ENCODE measurements around the gene ZNF528.

Gene ZNF528

DNA sequence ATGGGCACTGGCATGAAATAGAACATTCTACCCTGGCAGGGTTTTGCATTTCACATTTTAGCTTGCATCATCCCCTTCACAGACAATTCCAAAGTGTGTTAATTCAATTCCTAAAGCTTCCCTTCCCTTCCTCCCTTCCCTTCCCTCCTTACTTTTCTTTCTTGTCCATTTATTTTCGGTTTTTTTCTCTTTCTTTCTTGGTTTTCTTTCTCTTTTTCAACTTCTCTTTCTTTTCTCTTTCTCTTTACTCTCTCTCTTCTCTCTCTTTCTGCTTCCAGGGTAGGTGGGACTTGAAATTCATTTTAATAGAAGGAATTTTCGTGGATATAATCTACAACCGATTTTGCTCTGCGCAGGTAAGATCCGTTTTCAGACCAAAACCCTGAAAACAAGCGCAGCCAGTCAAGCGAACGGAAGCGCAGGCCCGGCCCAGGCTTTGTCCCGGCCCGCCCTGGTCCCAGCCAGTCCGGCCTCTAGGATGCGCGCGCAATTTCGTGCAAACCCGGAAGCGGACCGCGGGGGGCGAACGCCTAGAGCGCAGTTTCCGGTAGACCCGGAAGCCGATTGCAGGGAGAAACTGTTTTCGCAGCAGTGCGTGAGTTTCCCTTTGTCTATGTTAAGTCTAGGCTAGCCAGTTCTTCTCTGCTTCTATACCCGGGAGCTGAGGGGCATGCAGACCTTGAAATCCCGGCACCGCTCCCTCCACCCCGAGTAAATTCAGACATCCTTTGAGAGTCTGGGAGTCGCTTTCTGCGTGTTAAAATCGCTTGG is at the start of gene ZNF528:
Gene ZNF528 (plus strand): TSS at position 540 of the 771 bp plus-strand sequence. CDS start 4,165 bp downstream, outside the sequence.
- peak; percentile 91 for DNase-seq (ENCODE audit: low spot score)

DNA sequence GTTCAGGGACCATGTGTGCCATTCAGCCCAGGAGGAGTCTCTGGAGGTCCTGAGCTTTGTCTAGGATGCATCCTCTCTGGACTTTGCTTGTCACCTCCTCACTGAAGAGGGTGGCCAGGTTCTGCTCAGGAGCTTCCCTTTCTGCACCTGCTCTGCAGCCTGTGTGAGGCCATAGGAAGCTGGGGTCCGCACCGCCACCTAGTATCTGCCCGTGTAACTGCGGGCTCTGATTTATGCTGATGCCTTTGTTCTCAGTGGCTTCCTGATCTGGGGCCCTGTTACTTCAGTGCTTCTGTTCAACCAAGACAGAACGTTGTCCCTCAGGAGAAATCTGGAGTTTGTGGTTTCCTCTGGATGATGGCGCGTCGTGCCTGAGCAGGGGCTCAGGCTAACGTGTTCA is 46.1 kb upstream of the ZNF528 start:
- no peak for DNase-seq (ENCODE audit: low spot score)

DNA sequence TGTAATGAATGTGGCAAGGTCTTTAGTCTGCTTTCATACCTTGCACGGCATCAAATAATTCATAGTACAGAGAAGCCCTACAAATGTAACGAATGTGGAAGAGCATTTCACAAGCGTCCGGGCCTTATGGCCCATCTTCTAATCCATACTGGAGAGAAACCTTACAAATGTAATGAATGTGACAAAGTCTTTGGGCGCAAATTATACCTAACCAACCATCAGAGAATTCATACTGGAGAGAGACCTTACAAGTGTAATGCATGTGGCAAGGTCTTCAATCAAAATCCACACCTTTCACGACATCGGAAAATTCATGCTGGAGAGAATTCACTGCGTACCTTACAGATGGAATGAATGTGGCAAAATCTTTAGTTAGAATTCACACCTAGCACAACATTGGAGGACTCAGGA is 31.2 kb upstream of the ZNF528 start:
- DNase-seq (ENCODE audit: low spot score) = no peak

DNA sequence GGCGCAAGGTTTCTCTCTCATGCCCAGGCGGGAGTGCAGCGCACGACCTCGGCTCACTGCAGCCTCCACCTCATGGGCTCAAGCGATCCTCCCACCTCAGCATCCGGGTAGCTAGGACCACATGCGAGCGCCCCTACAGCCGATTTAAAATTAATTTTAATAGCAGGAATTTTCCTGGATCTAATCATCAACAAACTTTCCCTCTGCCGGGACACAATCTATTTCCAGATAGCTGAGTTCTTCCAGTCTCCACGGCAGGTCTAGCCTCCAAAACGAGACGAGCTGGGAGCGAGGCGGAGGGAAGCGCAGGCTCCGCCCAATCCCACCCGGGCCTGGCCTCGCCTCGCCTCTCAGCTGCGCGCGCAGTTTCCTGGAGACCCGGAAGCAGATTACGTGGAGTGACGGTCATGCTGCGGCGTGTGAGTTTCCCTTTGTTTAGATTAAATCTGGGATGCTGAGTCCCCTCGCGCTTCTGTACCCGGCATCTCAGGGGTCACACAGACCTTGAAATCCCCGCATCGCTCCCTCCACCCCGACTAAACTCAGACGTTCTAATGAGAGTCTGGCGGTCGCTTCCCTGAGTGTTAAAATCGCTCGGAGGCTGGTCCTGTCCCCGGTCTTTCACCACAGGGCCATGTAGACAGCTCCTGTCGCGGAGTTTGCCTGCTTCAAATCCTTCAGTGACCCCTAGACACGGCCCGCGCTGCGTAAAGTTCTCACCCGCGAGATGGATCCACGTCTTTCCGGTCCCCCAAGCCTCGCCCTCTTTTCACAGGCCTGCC is 27.9 kb upstream of the ZNF528 start, which contains the start of gene ZNF880:
Gene ZNF880 (plus strand): TSS at position 365 of the 782 bp plus-strand sequence. CDS start 43 bp downstream, at position 408.
- peak; percentile 93 for DNase-seq (ENCODE audit: low spot score)

DNA sequence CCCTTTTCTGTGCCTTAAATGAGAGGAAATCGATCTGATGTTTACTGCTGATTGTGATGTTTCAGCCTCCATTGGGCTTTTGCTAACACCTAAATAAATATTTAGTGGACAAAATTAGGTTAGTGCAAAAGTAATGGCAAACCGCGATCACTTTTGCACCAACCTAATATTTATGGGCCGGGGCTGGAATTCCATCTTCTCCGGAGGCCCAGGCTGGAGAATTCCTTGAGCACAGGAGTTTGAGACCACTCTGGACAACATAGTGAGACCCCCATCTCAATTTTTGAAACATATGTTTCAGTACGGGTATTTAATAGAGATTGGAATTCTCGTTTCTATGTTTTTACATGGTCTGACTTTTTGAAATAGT is 27.3 kb upstream of the ZNF528 start:
- DNase-seq (ENCODE audit: low spot score) = no peak

DNA sequence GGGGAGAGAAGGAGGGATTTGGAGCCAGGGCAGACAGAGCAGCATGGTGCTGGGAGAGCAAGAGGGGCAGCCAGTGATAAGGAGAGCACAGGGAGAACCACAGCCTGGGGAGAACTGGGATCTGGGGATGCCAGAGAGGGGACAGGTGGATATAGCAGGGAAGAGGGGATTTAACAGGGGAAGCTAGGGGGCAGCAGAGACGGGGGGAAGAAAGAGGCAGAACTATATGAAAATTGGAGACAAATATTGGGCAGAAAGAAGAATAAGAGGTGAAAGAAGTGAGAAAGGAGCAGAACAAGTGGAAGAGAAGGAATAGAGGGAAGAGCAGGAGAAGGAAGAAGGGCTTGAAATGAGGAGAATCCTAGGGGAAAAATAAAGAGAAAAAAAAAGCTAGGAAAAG is 6.5 kb upstream of the ZNF528 start:
- DNase-seq (ENCODE audit: low spot score) = no peak

DNA sequence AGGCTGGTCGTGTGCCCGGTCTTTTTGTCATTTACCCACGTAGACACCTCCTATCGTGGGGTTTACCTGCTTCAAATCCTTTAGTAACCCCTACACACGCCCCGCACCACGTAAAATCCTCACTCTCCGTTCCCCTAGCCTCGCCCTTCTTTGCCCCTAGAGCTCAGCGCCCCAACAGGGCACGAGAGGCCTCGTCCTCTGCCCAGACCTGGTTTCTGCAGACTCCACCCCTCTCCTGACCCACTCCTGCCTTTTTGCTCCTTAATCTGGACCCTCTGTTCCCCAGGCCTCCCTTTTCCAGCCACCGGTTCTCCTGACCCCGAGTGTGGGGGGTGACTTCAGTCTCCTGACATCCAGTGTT is 412 bp downstream of the ZNF528 start:
- DNase-seq (ENCODE audit: low spot score) = no peak

DNA sequence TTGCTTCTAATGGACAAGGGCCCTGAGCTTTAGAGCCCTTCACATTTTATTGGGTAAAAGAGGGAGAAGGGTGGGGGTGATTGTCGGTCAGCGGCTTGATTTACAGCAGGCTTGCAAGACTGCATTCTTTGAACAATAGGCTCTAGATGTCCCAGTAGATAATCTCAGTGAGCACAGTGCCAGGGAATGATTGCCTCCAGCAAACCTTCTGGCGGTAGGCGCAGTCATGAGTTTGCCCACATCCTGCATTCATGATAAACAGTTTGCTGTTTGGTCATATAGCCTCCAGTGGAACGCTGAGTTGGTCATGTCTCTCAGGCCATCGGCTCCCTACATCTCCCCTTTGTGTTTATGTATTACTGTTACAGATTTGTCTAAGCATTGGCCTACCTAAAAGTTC is 12.6 kb downstream of the ZNF528 start:
- DNase-seq (ENCODE audit: low spot score) = no peak

DNA sequence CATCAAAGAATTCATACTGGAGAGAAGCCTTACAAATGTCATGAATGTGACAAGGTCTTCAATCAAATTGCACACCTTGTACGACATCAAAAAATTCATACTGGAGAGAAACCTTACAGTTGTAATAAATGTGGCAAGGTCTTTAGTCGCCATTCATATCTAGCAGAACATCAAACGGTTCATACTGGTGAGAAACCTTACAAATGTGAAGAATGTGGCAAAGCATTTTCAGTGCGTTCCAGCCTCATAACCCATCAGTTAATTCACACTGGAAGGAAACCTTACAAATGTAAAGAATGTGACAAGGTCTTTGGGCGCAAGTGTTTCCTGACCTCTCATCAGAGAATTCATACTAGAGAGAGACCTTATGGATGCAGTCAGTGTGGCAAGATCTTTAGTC is 18.1 kb downstream of the ZNF528 start:
- no peak for DNase-seq (ENCODE audit: low spot score)

DNA sequence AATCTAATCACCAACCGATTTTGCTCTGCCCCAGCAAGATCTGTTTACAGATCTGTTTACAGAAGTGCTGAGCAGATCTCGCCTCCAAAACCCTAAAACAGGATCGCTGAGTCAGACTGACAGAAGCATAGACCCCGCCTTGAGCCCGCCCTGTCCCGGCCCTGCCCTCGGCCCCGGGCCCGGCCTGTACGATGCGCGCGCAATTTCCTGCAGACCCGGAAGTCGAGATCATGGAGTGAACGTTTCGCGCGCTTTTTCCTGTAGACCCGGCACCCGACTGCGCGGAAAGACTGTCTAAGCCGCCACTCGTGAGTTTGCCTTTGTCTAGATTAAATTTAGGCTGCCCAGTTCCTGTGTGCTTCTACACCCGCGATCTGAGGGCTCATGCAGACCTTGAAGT is 31.3 kb downstream of the ZNF528 start, which contains the start of gene ZNF534:
Gene ZNF534 (plus strand): TSS at position 212 of the 400 bp plus-strand sequence. CDS start 2,327 bp downstream, outside the sequence.
- DNase-seq (ENCODE audit: low spot score) = no peak

DNA sequence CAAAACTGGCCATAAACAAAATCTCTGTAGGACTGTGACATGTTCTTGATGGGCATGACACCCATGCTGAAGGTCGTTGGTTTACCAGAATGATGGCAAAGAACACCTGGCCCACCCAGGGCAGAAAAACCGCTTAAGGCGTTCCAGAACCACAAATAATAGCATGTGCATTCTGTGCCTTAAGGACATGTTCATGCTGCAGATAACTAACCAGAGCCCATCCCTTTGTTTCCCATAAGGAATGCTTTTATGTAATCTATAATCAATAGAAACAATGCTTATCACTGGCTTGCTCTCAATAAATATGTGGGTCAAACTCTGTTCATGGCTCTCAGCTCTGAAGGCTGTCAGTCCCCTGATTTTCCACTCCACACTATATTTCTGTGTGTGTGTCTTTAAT is 44.5 kb downstream of the ZNF528 start:
- no peak for DNase-seq (ENCODE audit: low spot score)

DNA sequence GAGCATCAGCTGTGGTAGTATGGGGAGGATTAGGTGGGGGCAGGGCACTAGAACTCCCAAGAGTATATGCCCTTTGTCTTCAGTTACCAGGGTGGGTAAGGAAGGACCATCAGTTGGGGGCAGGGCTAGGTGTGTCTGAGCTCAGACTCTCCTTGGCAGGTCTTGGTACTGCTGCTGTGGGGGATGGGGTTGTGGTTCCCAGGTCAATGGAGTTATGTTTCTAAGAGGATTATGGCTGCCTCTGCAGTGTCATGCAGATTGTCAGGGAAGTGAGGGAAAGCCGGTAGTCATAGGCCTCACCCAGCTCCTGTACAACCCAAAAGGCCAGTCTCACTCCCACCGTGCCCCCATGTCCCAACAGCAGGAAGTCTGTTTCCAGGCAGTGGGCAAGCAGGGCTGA is 46.9 kb downstream of the ZNF528 start:
- DNase-seq (ENCODE audit: low spot score) = no peak

DNA sequence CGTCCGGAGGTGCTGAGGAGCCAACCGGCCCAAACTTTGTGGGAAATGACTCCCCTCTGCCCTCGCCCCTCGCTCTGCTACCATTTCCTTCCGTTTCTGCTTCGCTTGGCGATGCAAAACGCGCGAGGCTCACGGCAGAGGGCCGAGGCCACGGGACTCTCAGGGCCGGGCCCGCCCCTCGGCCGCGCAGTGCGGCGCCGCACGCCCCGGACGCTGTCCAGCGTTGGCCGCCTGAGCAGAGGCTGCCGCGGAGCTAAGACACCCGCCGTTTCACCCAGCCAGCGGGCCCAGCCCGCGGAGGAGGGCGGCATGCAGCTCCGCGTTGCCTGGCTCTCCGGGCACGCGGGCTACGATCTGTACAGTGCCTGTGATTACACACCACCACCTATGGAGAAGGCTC is 53.6 kb downstream of the ZNF528 start:
- DNase-seq (ENCODE audit: low spot score) = no peak

DNA sequence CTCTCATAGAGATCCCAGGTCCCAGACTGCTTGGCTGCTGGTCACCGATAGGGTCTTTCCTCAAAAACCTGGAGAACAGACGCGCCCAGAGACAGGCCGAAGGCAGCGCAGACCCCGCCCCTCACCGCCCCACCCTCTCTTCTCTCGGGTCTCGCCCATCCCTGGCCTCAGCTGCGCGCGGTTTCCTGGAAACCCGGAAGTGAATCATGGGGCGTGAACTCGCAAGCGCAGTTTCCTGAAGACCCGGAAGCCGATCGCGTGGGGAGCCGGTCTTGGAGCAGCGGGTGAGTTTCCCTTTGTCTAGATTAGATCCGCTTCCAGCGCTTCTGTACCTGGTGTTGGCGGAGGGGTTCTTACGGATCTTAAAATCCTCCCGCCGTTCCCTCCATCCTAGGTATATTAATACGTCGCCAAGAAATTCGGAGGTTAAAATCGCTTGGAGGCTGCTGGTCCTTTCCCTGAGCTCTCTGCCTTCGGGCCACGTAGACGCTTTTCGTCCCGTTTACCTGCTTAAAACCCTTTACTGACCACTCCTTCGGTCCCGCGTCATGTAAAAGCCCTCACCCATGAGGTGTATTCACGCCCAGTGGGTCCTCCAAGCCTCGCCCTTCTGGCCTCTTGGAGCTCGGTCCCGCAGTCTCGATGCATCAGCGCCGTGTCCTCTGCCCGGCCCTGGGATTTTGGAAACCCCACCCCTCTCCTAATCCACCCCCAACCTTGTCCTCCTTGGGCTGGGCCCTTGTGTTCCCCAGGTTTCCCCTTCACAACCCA is 55.9 kb downstream of the ZNF528 start, which contains the start of gene ZNF578:
Gene ZNF578 (plus strand): TSS at position 230 of the 771 bp plus-strand sequence. CDS start 48,293 bp downstream, outside the sequence.
- DNase-seq (ENCODE audit: low spot score) = peak; percentile 80

DNA sequence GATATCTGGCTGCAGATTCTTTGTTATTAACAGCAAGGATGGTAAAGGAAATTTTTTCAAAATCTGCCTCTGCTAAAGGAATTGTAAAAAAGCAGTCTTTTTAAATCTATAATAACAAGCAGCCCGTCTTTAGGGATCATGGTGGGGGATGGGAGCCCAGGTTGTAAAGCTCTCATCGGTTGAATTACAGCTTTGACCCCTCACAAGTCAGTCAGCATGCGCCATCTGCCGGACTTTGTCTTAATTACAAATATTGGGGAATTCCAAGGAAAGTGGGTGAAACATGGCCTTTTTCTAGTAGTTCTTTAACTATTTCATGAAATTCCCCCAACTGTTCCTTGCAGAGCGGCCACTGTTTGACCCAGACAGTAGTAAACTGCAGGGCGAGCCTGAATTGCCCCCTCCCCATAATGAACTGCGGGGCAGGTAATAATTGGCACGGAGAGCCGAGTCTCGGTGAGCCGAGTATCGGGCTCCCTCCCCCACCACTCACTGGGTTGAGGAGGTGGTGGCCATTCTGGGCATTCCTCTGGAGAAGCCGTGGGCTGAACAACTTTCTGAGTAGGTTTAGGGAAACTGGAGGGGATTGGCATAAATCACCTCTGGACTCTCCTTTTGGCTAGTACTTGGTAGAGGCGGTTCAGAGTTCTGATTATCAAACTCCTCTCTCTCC is 67.3 kb downstream of the ZNF528 start:
- no peak for DNase-seq (ENCODE audit: low spot score)

Data from putamen (tissue), 1 donor.